BE2C (cell line): ENCODE measurements around the gene HCN2.

Source experiments
- DNase-seq: peaks from one replicate; pipeline ENCODE4 v3.0.0-alpha.2; 2020
- H3K27me3 ChIP-seq: fragments of 250-450 bp; sonication (Bioruptor Pico); 2 replicates; pipeline ENCODE4 v1.5.1; 2020; ENCODE audit warnings: mild to moderate bottlenecking
- H3K36me3 ChIP-seq: fragments of 250-450 bp; sonication (Bioruptor Pico); 2 replicates; pipeline ENCODE4 v1.5.1; 2020; ENCODE audit warnings: mild to moderate bottlenecking
- H3K4me1 ChIP-seq: fragments of 250-450 bp; sonication (Bioruptor Pico); 2 replicates; pipeline ENCODE4 v1.5.1; 2020
- H3K4me3 ChIP-seq: 2 replicates; pipeline ENCODE4 v1.5.1; 2011; ENCODE audit warnings: low read depth, low read length
- H3K9me3 ChIP-seq: fragments of 250-450 bp; sonication (Bioruptor Pico); 2 replicates; pipeline ENCODE4 v1.5.1; 2020
- TF ChIP-seq, protein P1 (sequence below): IDR thresholded peaks from 2 replicates; pipeline ENCODE4 v1.5.1; 2012; ENCODE audit warnings: mild to moderate bottlenecking, low read depth, low read length

HCN2 gene

GRCh38 chr19:645912-646778 is 56.5 kb downstream of the HCN2 start:
- TF ChIP-seq, protein P1, sequence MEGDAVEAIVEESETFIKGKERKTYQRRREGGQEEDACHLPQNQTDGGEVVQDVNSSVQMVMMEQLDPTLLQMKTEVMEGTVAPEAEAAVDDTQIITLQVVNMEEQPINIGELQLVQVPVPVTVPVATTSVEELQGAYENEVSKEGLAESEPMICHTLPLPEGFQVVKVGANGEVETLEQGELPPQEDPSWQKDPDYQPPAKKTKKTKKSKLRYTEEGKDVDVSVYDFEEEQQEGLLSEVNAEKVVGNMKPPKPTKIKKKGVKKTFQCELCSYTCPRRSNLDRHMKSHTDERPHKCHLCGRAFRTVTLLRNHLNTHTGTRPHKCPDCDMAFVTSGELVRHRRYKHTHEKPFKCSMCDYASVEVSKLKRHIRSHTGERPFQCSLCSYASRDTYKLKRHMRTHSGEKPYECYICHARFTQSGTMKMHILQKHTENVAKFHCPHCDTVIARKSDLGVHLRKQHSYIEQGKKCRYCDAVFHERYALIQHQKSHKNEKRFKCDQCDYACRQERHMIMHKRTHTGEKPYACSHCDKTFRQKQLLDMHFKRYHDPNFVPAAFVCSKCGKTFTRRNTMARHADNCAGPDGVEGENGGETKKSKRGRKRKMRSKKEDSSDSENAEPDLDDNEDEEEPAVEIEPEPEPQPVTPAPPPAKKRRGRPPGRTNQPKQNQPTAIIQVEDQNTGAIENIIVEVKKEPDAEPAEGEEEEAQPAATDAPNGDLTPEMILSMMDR: no peak
- peaks cover 51% of the 10 kb centered on the region for H3K36me3 ChIP-seq
- H3K4me1 ChIP-seq: no peaks in the 10 kb centered on the region
- peak; percentile 15 for DNase-seq
- no peaks in the 10 kb centered on the region for H3K9me3 ChIP-seq
- no peak overlapping the region for H3K4me3 ChIP-seq
- no peaks in the 10 kb centered on the region for H3K27me3 ChIP-seq

GRCh38 chr19:646779-647565 is 57.3 kb downstream of the HCN2 start:
- H3K4me1 ChIP-seq: no peaks in the 10 kb centered on the region
- DNase-seq: no peak
- no peak overlapping the region for H3K4me3 ChIP-seq
- no peaks in the 10 kb centered on the region for H3K9me3 ChIP-seq
- TF ChIP-seq, protein P1: no peak
- no peaks in the 10 kb centered on the region for H3K27me3 ChIP-seq
- peaks cover 60% of the 10 kb centered on the region for H3K36me3 ChIP-seq

DNA sequence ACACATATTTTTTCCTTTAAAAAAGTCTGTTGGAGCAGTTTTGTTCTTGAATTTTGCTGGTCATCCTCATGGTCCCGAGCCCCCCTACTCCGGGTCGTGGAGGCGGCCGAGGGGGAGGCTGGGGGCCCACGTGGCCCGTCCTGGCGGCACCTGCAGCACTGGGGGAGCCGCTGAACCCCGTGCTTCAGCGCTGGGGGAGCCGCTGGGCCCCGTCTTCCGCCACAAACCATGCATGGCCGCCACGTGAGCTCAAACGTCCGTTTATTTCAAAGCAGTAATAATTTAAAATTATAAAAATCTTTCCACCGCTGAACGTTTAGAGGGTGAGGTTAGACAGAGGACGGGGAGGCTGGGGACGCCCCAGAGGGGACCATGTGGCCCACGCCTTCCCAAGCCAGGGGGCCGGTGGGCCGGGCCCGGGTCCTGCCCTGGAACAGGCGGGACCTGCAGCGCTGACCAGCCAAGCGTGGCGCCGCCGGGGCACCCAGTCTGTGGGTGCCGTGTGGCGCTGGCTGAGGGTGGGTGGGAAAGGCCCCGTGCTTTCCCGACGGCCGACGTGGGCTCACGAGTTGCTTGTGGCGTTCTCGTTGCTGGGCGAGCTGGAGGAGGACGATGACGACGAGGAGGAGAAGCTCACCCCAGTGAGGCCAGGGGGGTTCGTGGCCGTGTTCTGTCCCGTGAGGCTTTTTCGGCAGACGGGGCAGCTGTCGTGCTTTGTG is 58.0 kb downstream of the HCN2 start:
- no peaks in the 10 kb centered on the region for H3K4me1 ChIP-seq
- no peak overlapping the region for H3K4me3 ChIP-seq
- H3K9me3 ChIP-seq: no peaks in the 10 kb centered on the region
- H3K27me3 ChIP-seq: no peaks in the 10 kb centered on the region
- H3K36me3 ChIP-seq: peaks cover 67% of the 10 kb centered on the region
- DNase-seq: no peak
- TF ChIP-seq, protein P1: no peak

DNA sequence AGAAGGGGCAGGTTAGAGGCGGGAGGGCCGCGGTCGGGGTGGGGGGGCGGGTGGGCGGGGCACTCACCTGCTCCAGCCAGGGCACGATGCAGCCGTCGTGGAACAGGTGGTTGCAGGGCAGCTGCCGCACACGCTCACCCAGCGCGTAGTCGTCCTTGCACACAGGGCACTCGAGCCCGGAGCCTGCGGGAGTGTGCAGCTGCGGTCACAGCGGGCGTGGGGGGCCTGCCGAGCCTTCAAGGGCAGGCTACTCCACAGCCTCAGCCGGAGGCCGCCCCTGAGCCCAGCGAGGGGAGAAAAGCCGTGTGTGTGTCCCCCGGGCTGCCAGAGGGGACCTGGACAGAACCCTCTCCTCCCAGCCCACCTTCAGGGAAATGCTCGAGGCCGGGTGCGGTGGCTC is 58.6 kb downstream of the HCN2 start:
- Histone ChIP-seq H3K4me3 (no peak overlapping the region), H3K36me3 (peaks cover 73% of the 10 kb centered on the region), H3K27me3 (no peaks in the 10 kb centered on the region), H3K4me1 (no peaks in the 10 kb centered on the region), H3K9me3 (no peaks in the 10 kb centered on the region)
- DNase-seq: no peak
- TF ChIP-seq, protein P1: no peak

DNA sequence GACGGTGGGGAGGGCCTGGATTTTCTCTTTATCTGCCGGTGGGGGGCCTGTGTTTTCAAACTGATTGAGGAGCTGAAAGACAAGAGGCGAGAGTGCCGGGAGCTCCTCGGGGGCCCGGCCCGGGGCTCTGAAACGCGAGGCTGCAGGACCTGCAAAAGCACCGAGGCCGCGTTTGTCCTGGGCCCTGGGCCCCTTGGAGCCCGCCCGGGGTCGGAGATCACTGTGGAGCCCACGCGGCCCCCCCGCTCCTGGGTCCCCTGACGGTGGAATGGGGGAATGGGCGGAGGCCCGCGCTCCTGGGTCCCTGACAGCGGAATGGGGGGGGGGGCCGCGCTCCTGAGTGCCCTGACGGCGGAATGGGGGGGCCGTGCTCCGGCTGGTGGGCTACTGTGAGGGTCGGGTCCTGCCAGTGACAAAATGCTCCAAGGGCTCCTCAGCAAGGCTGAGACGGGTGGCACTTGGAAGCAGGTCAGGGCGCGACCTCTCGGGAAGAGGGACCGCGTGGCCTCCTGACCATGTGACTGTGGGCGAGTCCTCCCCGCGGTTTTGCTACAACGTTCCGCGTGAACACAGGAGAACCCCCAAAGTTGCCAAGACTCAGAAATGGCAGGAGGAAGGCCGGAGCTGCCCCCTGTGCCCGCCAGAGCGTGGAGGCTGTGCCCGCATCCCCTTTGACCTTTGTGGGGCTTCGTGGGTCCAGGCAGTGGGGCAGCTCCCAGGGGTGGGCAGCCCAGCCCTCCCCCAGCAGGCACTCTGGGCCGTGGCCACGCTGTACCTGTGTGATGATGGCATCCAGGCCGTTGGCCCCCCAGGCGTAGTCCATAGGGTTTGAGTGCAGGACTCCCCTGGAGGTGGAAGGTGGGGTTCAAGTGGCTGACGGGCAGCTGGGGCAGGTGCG is 59.5 kb downstream of the HCN2 start:
- no peaks in the 10 kb centered on the region for H3K9me3 ChIP-seq
- no peaks in the 10 kb centered on the region for H3K4me1 ChIP-seq
- H3K4me3 ChIP-seq: no peak overlapping the region
- H3K36me3 ChIP-seq: peaks cover 81% of the 10 kb centered on the region
- TF ChIP-seq, protein P1: no peak
- no peaks in the 10 kb centered on the region for H3K27me3 ChIP-seq
- DNase-seq: no peak
